Neural progenitor cell (in vitro differentiated cells): Measurements from ENCODE around the gene CYP26B1. TPM values are rescaled to one million over a fixed set of nuclear protein-coding genes. Genes with fewer than 3 reads are reported as not detected.

Experiments used
- DNase-seq: peaks from one replicate; pipeline ENCODE4 v3.0.0-alpha.2; 2016; ENCODE audit warnings: low spot score
- H2AFZ ChIP-seq: fragments of 200-600 bp; sonication (generic); replicated peaks from 2 replicates; pipeline ENCODE4 v1.6.1; 2016; ENCODE audit warnings: antibody characterized with exemption
- H3F3A ChIP-seq: fragments of 200-600 bp; sonication (generic); 2 replicates; pipeline ENCODE4 v1.6.1; 2016; ENCODE audit warnings: antibody characterized with exemption, low read depth
- H3K27ac ChIP-seq: fragments of 200-600 bp; sonication (generic); 2 replicates; pipeline ENCODE4 v1.5.1; 2016; ENCODE audit warnings: mild to moderate bottlenecking
- H3K27me3 ChIP-seq: fragments of 200-600 bp; sonication (generic); 2 replicates; pipeline ENCODE4 v1.6.1; 2016; ENCODE audit warnings: mild to moderate bottlenecking, moderate library complexity
- H3K36me3 ChIP-seq: fragments of 200-600 bp; sonication (generic); 2 replicates; pipeline ENCODE4 v1.5.1; 2016
- H3K4me1 ChIP-seq: fragments of 200-600 bp; sonication (generic); 2 replicates; pipeline ENCODE4 v1.6.1; 2016; ENCODE audit warnings: mixed run types
- H3K4me2 ChIP-seq: fragments of 200-600 bp; sonication (generic); 2 replicates; pipeline ENCODE4 v1.6.1; 2016
- H3K4me3 ChIP-seq: fragments of 200-600 bp; sonication (generic); 2 replicates; pipeline ENCODE4 v1.5.1; 2016
- H3K79me2 ChIP-seq: fragments of 200-600 bp; sonication (generic); 2 replicates; pipeline ENCODE4 v1.6.1; 2016; ENCODE audit warnings: low read depth
- H3K9ac ChIP-seq: fragments of 200-600 bp; sonication (generic); 2 replicates; pipeline ENCODE4 v1.6.1; 2016
- H3K9me3 ChIP-seq: fragments of 200-600 bp; sonication (generic); 2 replicates; pipeline ENCODE4 v1.5.1; 2016; ENCODE audit warnings: low read depth
- H4K20me1 ChIP-seq: fragments of 200-600 bp; sonication (generic); 2 replicates; pipeline ENCODE4 v1.6.1; 2016; ENCODE audit warnings: low read depth
- H3K27ac Mint-ChIP-seq: 3 replicates; pipeline ENCODE4 v1.8.0; 2021; ENCODE audit warnings: mixed read lengths
- H3K27me3 Mint-ChIP-seq: 2 replicates; pipeline ENCODE4 v1.8.0; 2022; ENCODE audit warnings: low read depth, mild to moderate bottlenecking, inconsistent platforms, moderate library complexity, mixed read lengths; ENCODE audit not compliant: insufficient read depth
- H3K36me3 Mint-ChIP-seq: 3 replicates; pipeline ENCODE4 v1.8.0; 2021; ENCODE audit warnings: mixed read lengths
- H3K4me1 Mint-ChIP-seq: 3 replicates; pipeline ENCODE4 v1.8.0; 2021; ENCODE audit warnings: mixed read lengths
- H3K4me3 Mint-ChIP-seq: 3 replicates; pipeline ENCODE4 v1.8.0; 2021; ENCODE audit warnings: mild to moderate bottlenecking, moderate library complexity, mixed read lengths
- H3K9me3 Mint-ChIP-seq: 3 replicates; pipeline ENCODE4 v1.8.0; 2020; ENCODE audit warnings: mixed read lengths
- EZH2 ChIP-seq: fragments of 200-600 bp; sonication (generic); IDR thresholded peaks from 2 replicates; pipeline ENCODE4 v1.6.1; 2017; ENCODE audit warnings: antibody characterized with exemption, mild to moderate bottlenecking, moderate library complexity
- EZH2phosphoT487 ChIP-seq: fragments of 200-600 bp; sonication (generic); IDR thresholded peaks from 2 replicates; pipeline ENCODE4 v1.6.1; 2017; ENCODE audit warnings: antibody characterized with exemption
- total RNA-seq: library from RNA; depleted of rRNA; stranded (reverse); fragments of >200 nt; gene quantifications from 2 replicates; pipeline ENCODE4 v1.2.3, GENCODE V29; 2015; ENCODE audit warnings: low replicate concordance
- TF ChIP-seq, protein P1 (sequence below): fragments of 200-600 bp; sonication (generic); IDR thresholded peaks from 2 replicates; pipeline ENCODE4 v1.5.1; 2017; ENCODE audit warnings: antibody characterized with exemption, mild to moderate bottlenecking

The CYP26B1 gene
- total RNA-seq, 1 donor from 2014 or later = 0.21 TPM

GRCh38 chr2:72128059-72128842 is 19.4 kb downstream of the CYP26B1 start:
- Mint-ChIP-seq H3K27ac (no peak overlapping the region), H3K27me3 (peaks cover 4% of the 10 kb centered on the region), H3K36me3 (no peaks in the 10 kb centered on the region), H3K4me1 (peaks cover 16% of the 10 kb centered on the region), H3K4me3 (no peak overlapping the region), H3K9me3 (no peaks in the 10 kb centered on the region)
- Histone ChIP-seq H2AFZ (no peak overlapping the region), H3K79me2 (no peaks in the 10 kb centered on the region), H3K27me3 (no peaks in the 10 kb centered on the region), H3K9ac (no peak overlapping the region), H3K4me3 (no peak overlapping the region), H3F3A (peaks cover 13% of the 10 kb centered on the region), H3K4me2 (no peak overlapping the region), H4K20me1 (no peaks in the 10 kb centered on the region), H3K27ac (no peak overlapping the region), H3K36me3 (no peaks in the 10 kb centered on the region), H3K4me1 (peaks cover 27% of the 10 kb centered on the region), H3K9me3 (no peaks in the 10 kb centered on the region)
- TF ChIP-seq EZH2 = no peak
- TF ChIP-seq, protein P1, sequence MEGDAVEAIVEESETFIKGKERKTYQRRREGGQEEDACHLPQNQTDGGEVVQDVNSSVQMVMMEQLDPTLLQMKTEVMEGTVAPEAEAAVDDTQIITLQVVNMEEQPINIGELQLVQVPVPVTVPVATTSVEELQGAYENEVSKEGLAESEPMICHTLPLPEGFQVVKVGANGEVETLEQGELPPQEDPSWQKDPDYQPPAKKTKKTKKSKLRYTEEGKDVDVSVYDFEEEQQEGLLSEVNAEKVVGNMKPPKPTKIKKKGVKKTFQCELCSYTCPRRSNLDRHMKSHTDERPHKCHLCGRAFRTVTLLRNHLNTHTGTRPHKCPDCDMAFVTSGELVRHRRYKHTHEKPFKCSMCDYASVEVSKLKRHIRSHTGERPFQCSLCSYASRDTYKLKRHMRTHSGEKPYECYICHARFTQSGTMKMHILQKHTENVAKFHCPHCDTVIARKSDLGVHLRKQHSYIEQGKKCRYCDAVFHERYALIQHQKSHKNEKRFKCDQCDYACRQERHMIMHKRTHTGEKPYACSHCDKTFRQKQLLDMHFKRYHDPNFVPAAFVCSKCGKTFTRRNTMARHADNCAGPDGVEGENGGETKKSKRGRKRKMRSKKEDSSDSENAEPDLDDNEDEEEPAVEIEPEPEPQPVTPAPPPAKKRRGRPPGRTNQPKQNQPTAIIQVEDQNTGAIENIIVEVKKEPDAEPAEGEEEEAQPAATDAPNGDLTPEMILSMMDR = no peak
- no peak for TF ChIP-seq EZH2phosphoT487
- no peak for DNase-seq

- Histone ChIP-seq H3K27ac (no peak overlapping the region), H3K27me3 (no peaks in the 10 kb centered on the region), H3K4me2 (no peak overlapping the region), H2AFZ (no peak overlapping the region), H3F3A (peaks cover 13% of the 10 kb centered on the region), H4K20me1 (no peaks in the 10 kb centered on the region), H3K9ac (no peak overlapping the region), H3K4me3 (no peak overlapping the region), H3K4me1 (peaks cover 27% of the 10 kb centered on the region), H3K36me3 (no peaks in the 10 kb centered on the region), H3K9me3 (no peaks in the 10 kb centered on the region), H3K79me2 (no peaks in the 10 kb centered on the region)
- H3K27me3 Mint-ChIP-seq = no peaks in the 10 kb centered on the region
- H3K27ac Mint-ChIP-seq = no peak overlapping the region
- no peaks in the 10 kb centered on the region for H3K9me3 Mint-ChIP-seq
- DNase-seq = no peak
- no peaks in the 10 kb centered on the region for H3K36me3 Mint-ChIP-seq
- TF ChIP-seq EZH2 (no peak), EZH2phosphoT487 (no peak)
- peaks cover 16% of the 10 kb centered on the region for H3K4me1 Mint-ChIP-seq
- no peak overlapping the region for H3K4me3 Mint-ChIP-seq
Observed at GRCh38 chr2:72127401-72128058, 20.1 kb downstream of the CYP26B1 start.

DNA sequence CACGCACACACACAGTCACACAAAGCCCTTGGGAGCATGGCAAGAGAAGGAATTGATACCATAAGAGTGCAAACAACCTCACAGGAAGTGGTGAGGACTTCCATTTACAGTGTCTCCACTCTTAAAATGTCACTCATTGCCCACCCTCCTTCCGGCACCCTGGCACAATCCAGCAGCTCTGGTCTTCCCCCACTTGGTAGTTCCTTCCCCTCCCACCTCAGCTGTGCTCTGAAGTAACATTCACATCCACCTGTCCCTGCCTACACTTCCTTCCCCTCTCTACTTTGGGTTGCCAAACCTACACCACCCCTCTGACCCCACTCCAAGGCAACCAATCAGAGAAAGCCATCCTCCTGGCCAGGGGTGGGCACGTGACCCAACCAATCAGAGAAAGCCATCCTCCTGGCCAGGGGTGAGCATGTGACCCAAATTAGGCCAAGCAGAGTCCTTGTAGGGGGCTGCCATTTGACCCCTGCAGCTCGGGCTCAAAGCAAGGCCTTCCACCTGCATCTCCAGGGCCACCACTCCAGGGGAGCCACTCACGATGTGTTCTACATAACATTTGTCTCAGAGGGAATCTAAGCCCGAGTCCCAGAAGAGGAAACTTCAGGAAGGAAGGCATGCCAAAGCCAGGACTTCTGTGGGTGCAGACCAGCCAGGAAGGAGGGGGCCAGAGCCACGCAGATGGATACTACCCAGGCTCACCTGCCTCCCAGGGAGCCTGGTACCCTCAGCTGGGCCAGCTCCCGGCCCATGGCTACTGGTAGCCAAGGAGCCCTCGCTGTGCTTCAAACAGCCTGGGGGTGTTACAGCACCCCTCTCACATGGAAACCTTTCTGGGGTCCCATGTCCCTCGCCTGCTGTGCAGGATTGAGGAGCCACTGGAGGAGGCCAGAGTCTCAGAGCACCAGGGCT is 21.2 kb downstream of the CYP26B1 start:
- TF ChIP-seq EZH2phosphoT487 (no peak), EZH2 (no peak)
- TF ChIP-seq, protein P1 = no peak
- H3K4me3 ChIP-seq = no peak overlapping the region
- H3K4me1 Mint-ChIP-seq = peaks cover 16% of the 10 kb centered on the region
- H3K9me3 ChIP-seq = no peaks in the 10 kb centered on the region
- H3K4me2 ChIP-seq = no peak overlapping the region
- H3K79me2 ChIP-seq = no peaks in the 10 kb centered on the region
- H3K4me3 Mint-ChIP-seq = no peak overlapping the region
- no peak overlapping the region for H3K27ac Mint-ChIP-seq
- H3K27ac ChIP-seq = no peak overlapping the region
- H3K4me1 ChIP-seq = peaks cover 27% of the 10 kb centered on the region
- no peaks in the 10 kb centered on the region for H3K27me3 ChIP-seq
- H3K36me3 ChIP-seq = no peaks in the 10 kb centered on the region
- no peaks in the 10 kb centered on the region for H3K27me3 Mint-ChIP-seq
- peaks cover 13% of the 10 kb centered on the region for H3F3A ChIP-seq
- H3K9me3 Mint-ChIP-seq = no peaks in the 10 kb centered on the region
- H3K9ac ChIP-seq = no peak overlapping the region
- no peak for DNase-seq
- H3K36me3 Mint-ChIP-seq = no peaks in the 10 kb centered on the region
- H2AFZ ChIP-seq = no peak overlapping the region
- H4K20me1 ChIP-seq = no peaks in the 10 kb centered on the region
